DMS114 treated with DMSO at 0.1 percent for 48 hours (cell line): ENCODE measurements around the gene DIS3L2.
"Not testable (repeated sequence)": the region's sequence is repeated elsewhere in the genome, so short reads cannot be mapped to it uniquely, and the experiment has no call there.

ENCODE experiments used
- DNase-seq: peaks from one replicate; lab custom pipeline; 2025; ENCODE audit not compliant: unreplicated experiment; lab: John Stamatoyannopoulos, UW

Gene DIS3L2

DNA sequence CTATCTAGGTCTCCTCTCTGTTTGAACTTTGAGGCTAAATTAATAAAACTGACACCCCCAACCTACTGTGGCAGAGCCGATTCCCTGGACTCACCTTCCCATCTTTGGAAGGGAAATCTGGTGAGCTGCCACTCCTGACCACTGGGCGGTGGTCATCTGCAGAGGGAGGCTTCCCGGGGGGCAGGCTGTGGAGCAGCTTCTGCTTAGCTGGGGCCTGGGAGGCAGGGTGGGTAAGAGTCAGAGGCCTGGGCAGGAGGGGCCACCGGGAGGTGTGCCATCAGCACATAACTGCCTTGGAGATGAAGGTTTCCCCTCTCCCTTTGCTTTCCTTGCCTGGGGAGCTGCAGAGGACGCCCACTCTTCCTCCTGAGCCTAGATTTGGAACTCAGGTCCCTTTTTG, 33.0 kb upstream of the DIS3L2 start:
- DNase-seq, result no peak

DNA sequence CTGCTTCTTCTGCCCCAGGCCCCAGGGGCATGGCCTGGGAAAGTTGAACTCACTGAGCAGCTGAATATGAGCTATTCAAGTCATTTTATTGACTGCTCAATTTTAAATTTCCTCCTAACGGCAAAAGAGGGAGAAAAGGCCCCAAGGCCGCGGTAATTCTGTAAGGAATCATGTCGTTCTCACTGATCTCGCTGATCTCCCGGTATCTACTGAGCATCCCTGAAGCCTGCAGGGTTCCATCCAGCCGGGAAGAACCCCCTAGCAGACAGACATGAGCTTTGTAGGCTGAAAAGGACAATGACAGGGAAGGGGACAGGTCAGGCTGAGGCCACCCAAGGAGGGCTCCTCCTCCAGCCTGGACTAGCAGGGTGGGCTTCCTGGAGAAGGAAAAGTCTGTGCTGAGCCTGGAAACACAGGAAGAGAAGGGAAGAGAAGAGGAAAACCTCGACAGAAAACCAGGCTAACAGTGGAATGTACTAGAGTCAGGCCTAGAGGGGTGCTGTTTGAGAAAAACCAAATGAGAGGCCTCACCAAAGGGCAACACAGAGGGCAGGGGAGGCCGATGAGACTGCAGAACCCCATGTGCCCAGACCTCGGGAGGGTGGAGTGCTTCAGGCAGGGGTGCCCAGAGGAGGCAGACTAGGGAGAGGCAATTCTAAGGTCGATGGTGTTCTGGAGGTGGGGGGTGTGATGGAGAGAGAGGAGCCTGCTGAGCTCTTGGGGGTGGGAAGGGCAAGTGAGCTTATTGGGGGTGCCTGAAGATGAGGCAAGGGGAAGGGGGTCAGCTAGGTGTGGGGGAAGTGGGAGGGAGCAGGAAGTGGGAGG, 32.4 kb upstream of the DIS3L2 start:
- no peak for DNase-seq

DNA sequence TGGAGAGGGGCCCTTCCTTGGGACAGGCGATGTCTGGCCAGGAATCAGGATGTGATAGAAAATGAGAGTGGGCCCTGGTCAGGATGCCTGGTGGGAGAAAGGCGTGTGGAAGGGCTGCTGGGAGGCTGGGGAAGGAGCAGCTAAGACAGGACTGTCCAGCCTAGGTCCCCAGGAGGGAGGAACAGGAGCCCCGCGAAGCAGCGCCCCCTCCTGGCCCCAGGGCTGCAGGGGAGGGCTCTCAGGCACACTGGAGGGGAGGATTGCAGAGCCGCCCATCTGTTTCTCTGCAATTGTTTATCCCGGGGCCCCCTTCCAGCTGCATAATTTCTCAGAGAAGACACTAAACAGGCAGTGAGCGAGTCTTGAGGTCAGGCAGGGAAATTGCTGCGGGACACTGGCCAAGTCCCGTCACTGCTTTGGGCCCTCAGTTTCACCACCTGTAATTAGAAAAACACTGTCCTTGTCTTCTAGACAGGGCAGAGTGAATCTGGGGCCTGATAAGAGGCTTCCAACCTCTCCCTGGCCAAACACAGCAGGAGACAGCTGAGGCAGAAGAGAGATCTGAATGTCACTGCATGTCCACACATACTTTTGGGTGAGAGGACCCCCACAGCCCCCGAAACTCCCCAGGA, 31.4 kb upstream of the DIS3L2 start:
- no peak for DNase-seq

DNA sequence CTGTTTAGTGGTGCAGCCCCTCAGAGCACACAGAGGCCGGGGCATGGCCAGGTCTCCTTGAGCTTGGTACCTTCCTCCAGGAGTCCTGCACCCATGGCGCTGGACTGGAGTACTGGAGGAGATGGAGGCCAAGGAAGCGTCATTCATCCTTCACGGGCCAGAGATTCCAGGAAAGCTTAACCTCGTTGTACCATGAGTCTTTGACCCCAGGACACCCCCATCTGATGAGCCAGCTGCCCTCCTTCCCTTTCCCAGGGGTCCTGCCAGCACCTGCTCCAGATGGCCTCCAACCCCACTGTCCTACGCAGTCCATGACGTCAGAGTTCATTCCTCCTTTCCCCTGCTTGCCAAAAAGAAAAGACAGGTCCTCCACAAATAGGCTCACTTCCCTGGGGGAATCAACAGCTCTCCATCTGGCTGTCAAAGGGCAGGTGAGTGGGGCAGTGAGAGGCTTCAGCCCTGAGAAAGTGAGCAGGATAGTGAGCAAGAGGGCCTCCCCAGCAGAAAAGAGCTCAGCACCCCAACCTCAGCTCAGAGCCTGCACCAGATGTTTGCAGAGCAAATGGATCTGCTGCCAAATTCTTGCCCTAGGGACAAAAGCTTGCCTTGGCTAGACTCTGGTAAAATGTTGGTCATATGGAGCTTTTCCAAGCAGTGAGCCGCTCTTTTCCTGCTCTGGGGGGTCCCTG, 30.8 kb upstream of the DIS3L2 start:
- no peak for DNase-seq

DNA sequence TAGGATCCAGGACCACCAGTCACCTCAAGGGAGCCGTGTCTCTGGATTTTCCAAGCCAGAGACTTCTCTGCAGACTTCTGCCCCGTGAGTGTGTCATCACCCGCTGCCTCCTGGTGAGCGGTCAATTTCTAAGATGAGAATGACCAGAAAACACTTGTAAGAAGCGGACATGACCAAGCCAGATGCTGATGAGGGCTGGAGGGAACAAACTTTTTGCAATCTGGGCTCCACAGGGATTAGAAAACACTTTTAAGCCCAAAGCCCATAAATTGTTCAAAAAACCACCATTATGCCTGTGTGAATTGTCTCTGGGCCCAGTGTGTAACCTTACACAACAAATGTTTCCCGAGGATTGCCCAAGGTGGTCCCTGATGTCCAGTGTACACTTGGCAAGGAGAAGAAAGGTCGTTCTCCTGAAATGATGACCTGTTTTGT, 30.0 kb upstream of the DIS3L2 start:
- DNase-seq, result no peak

DNA sequence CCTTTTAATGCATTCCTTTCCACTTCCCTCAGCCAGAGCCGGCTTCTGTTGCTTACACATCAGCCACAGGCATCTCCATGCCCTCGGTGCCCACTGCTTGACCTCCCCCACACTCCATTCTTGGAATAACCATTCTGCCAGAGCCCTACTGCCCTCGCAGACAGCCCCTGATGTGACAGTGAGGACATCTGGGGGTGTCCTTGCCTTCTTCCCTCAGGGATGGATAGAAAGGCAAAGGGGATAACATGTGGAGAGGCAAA, 28.9 kb upstream of the DIS3L2 start:
- DNase-seq, result no peak

DNA sequence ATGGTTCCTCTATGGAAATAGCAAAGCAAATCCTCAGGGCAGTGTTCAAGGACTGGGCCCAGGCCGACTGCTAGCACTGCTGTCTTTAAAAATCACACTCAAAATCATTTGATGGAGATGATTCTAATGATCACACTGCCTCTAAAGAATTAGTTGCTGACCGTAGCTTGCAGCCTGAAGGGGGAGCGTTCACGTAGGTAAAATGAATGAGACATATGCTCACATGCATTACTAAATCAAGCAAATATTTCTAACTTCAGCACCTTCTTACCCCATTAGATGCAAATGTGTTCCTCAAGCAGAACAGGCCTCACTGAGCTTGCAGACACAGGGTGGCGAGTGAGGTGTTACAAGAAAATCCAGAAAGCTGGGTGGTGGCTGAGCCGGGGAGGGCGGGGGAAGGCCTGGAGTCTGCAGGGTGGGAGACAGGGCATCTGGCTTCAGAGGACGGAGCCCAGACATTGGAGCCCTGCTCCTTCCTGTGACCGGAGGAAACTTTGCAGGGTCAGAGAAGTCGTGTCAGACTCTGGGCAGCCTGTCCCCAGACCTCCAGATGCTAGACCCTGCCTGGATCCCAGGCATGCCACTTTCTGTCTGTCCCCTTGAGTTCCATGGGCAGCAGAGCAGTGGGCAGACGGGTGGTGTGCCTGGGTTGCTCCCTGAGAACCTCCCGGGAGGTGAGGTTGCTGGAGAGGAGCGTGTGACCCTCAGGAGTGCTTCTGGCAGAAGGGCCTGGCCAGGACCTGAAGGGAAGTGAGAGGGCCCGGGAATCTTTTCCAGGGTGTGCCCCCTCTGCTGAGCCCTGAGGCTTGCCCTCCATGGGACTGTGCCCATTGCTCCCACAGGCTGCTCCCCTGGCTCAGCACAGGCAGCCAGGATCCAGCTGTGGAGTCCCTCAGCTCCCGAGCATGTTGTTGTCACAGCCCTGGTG, 28.3 kb upstream of the DIS3L2 start:
- DNase-seq, result no peak

DNA sequence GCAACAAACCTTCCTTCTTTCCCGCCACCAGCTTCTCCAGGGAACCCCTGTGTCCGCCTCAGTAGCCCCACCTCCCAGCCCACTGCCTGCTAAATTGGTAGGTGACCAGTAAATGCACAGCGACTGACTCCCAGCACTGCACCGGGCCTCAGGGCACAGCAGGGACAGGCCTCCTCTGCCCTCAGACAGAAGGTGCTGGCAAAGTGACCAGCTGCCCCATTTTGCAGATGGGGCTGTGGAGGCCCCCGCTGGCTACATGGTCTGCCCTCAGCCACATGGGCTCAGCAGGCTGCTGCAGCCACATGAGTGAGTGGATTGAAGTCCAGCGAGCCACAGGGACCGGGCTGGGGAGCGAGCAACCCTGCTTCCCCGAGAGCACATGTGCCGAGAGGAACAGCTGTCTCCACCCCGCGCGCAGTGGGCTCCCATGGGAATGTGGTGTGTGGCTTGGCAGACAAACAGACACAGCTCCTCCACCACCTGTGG, 27.6 kb upstream of the DIS3L2 start:
- no peak for DNase-seq

DNA sequence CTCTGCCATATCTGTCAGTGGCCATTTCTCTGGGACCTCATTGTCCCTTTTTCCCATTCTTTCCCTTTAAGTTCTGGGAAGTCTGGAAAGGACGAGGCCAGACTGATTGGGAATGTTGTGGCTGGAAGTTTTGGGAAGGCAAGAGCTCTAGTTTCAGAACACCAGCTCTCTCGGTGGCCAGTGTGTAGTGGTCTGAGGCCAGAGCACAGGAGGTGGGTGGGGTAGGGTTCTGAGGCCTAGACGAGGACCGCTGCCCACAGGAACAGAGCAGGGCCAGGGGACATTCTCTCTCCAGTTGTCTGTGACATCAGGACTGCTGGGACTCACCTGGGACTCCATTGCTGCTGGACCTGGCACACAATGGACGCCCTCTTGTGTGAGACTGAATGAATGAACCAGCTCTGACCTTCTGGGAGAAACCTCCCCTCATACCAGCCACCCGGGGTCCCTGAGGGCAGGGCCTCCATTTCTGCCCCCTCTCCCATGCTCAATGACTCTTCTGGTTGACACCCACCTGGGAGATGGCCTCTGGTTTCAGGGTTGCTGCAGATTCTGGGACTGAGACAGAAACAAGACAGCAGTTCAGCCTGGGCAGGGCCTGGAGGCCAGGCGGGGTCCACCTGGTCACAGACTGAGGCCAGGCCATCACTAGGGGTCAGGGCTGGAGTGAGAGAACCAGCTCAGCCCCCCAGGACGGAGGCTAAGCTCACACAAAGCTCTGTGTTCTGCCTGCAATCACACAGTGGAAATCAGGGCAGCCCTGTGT, 26.9 kb upstream of the DIS3L2 start:
- no peak for DNase-seq

DNA sequence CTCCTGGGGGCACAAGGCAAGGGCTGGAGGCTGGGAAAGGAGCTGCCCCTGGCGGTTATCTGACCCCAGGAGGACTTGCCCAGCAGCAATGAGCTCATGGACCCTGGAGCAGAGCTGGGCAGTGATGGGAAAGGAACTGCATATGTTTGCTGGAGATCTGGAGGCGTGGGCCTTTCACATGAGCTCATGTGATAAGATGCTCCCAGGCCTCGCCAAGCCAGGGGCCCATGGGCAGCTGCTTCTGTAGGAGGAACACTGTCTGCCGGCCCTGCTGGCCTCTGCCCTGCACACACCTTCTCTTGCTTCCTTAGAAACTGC, 26.3 kb upstream of the DIS3L2 start:
- no peak for DNase-seq

DNA sequence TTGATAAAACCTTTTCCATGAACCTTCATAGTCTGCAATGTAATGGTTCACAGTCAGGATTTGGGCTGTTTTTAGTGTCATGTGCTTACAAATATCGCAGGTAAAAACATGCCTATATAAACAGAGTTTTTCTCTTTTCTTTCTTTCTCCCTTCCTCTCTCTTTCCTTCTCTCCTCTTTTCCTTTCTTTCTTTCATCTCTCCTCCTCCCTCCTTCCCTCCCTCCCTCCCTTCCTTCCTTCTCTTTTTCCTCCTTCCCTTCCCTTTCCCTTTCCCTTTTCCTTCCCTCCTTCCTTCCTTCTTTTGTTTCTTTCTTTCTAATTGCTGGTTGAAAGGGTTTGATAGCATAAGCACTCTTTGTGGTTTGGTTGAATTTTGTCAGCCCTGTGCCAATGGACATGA, 25.7 kb upstream of the DIS3L2 start:
- DNase-seq, result no peak

DNA sequence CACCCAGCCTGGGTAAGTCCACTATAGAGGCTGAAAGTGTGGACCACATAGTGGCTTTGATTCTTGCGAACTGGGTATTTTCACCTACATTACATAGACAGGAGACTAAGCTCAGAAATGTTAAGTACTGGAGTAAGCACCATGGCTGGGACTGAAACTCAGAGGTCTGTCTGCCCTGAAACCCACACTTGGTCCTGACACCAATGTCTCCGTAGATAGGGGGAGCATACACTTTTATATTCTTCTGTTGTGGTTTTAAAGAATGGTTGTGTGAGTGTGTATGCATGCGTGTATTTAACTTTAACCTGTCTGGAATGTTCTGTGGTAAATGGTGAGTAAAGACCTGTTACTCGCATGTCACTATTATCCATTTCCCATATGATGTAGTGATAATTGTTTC, 25.0 kb upstream of the DIS3L2 start:
- DNase-seq, result no peak

DNA sequence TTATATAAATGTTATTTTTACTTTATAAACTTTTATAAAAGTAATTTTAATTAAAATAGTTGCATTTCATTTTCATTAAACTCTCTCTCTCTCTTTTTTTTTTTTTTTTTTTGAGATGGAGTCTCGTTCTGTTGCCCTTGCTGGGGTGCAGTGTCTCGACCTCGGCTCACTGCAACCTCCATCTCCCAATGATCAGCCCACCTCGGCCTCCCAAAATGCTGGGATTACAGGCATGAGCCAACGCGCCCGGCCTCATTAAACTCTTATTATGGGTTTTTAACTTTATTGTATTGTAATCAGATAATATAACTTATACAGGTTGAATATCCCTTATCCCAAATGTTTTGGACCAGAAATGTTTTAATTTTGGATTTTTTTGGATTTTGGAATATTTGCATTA, 24.5 kb upstream of the DIS3L2 start:
- no peak for DNase-seq

DNA sequence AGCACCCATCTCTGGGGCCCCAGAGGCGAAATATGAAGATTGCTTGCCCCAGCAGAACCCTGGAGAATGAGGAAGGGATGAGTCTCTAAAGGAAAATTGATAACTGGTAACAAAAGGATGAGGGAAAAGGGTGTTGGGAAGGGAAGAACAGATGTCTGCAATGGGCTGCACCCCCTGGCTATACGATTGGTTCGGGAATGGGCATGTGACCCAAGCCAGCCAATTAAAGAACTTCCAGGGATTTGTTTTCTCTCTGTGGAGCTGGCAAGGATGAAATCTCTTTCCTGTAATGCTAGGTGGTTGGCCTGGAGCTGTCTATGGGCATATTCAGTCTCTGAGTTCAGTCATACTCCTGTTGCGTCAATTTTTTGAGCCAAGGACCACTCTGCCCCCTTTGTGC, 22.5 kb upstream of the DIS3L2 start:
- DNase-seq, result no peak

DNA sequence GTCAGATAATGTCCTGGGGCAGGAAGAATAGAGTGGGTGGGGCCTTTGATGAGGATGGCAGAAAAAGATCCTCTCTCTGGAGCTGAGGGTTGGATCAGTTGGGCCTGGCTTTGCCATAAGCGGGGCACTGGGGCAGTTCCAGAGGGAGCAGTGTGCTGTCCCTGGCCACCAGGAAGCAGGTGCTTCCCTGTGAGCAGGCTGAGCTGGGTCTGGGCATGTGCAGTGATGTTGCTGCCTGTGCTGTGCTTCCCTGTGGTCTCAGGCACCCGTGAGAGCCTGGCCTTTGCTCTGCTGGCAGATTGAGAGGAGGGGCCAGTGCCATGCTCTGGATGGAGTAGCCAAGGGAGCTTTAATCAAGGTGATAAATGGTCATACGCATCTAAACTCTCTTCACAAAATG, 20.7 kb upstream of the DIS3L2 start:
- no peak for DNase-seq

DNA sequence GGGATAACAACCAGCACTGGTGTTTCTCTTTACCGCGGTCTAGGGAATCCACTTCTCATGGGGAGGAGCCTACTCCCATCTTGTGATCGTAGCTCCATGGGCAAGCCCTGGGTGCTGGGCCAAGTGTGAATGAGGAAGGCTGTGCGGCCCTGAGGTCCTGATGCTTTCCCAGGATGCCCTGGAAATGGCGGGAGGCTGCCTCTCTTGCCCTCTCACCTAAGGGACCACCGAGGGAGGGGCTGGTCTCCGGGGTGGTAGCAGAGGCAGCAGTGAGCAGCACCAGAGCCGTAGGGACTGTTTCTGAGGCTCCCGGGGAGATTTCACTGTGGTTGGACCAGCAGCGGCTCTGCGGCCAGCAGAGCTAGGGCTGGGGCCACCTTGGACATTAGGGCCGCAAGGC, 19.8 kb upstream of the DIS3L2 start:
- no peak for DNase-seq

DNA sequence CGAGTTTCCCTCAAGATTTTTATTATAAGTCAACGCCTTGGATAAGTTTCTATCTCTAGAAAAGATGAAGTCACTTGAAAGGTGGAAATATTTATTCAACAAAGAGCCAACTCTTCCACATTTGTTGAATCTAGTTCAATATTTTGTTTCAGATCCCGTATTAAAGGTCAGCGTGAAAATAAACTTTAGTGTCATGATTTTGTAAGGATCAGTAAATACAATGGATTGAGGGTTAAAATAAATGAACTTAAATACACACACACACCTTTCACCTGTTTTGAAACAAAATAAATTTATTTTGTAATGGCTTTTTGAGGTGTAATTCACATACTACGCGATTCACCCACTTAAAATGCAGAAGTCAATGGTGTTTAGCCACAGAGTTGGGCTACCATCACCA, 19.3 kb upstream of the DIS3L2 start:
- no peak for DNase-seq

DNA sequence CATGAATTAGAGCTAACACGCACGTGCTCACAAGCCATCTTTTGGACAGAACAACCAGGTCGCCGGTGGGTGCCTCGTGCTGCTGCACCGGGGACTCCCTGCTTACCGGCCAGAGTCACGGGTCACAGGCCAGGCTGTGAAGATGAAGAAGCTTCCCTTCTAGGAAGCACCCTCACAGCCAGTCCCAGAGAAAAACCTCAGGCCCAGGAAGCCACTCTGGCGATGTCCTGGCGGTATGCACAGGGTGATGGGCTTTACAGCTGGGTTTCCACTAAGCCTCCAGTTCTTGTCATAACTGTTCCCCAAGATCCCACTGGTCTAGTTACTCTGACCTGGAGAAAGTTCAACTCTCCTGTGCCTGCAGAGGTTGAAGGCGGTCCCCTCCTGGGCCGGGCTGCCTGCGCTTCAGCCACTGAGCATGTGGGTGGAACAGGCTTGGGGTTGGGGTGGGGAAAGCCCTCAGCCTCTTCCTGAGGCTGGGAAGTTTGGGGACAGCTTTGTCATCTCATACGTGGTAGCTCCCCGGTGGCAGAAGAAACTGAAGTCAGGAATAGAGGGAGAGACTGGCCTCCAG, 15.2 kb upstream of the DIS3L2 start:
- no peak for DNase-seq

DNA sequence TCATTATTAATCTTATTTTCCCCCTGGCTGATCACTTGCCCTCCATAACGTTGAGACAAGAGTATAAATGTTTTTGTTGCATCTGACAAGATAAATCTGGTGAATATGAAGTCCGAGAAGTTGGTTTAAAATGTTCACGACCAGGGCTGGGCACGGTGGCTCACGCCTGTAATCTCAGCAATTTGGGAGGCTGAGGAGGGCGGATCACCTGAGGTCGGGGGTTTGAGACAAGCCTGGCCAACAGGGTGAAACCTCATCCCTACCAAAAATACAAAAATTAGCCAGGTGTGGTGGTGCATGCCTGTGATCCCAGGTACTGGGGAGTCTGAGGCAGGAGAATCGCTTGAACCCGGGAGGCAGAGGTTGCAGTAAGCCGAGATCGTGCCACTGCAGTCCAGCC, 14.4 kb upstream of the DIS3L2 start:
- DNase-seq, result not testable (repeated sequence)

DNA sequence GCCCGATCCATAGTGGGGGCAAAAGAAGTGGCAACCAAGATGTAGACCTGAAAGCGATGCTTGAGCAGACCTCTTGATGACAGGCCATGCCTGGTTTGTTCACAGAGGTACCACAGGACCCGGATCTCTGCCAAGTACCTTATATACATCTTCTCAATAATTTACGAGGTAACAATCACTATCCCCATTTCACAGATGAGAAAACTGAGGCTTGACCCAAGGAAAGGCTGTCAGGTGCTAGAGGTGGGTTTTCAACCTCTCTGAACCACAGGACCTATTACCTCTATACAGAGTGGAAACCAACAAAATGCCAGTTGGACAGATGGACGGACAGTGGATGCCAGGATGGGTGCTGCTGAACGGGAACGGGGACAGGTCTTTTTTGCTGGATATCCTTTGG, 13.8 kb upstream of the DIS3L2 start:
- no peak for DNase-seq
